Liver (tissue), 3 donors: ENCODE measurements around the gene SLC38A6.

Source experiments
- HNF4A ChIP-seq, 2 donors: conservative IDR thresholded peaks; 2 replicates each; pipeline ENCODE4 v1.6.1; 2016; ENCODE audit warnings: antibody characterized with exemption in 2 of 2, mild to moderate bottlenecking in 2 of 2
- JUND ChIP-seq, 2 donors: IDR thresholded peaks; 2 replicates each; pipeline ENCODE4 v1.6.1; 2016; ENCODE audit warnings: antibody characterized with exemption in 2 of 2
- RAD21 ChIP-seq, 2 donors: IDR thresholded peaks; 2 replicates each; pipeline ENCODE4 v1.6.1; 2016; ENCODE audit warnings: antibody characterized with exemption in 2 of 2, mild to moderate bottlenecking in 2 of 2
- TAF1 ChIP-seq: conservative IDR thresholded peaks from 2 replicates; pipeline ENCODE4 v1.6.1; 2016; ENCODE audit warnings: antibody characterized with exemption, mild to moderate bottlenecking
- TF ChIP-seq, protein P1 (sequence below): fragments of 150-350 bp; IDR thresholded peaks from 2 replicates; pipeline ENCODE4 v1.5.1; 2017; ENCODE audit warnings: improper control_type of control experiment, low read depth, low read length; ENCODE audit not compliant: missing input control
- TF ChIP-seq, protein P2 (sequence below): IDR thresholded peaks from 2 replicates; pipeline ENCODE4 v1.6.1; 2016; ENCODE audit warnings: antibody characterized with exemption
- TF ChIP-seq, protein P3 (sequence below): IDR thresholded peaks from 2 replicates; pipeline ENCODE4 v1.6.1; 2016; ENCODE audit warnings: antibody characterized with exemption
- TF ChIP-seq, protein P4 (sequence below): IDR thresholded peaks from 2 replicates; pipeline ENCODE4 v1.6.1; 2016; ENCODE audit warnings: antibody characterized with exemption, mild to moderate bottlenecking
- TF ChIP-seq, protein P5 (sequence below): IDR thresholded peaks from 2 replicates; pipeline ENCODE4 v1.6.1; 2016; ENCODE audit warnings: antibody characterized with exemption
- donor health status: healthy.
- donor health status: healthy.

DNA sequence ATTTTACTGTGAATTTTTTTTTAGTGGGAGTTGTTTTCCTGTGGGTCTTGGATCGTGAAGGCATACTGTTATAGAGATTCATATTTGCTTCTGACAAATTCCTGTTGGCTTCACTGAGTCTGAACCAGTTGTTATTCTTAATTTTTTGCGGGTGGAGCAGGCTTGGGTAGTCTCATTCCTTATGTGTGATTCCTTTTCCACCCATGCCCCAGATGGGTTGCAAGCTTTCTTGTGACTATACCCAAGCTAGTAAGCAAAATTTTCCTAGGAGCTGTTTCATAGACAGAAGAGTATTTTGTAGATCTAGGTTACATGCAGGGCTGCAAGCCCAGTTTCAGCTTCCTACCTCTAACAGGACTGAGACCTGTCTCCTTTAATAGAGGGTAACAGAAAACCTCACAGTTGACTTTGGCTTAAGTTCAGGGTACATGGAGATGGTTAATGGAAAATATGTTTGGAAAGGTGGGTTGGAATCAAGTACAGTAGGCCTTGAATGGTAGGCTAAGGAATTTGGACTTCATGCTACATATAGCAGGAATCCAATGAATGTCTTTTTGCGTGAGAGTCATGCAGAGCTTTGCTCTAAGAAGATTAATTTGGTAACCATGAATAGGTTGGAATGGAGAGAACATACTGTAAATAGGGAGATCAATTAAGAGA lies 29.1 kb upstream of the SLC38A6 start:
- TF ChIP-seq, protein P1, sequence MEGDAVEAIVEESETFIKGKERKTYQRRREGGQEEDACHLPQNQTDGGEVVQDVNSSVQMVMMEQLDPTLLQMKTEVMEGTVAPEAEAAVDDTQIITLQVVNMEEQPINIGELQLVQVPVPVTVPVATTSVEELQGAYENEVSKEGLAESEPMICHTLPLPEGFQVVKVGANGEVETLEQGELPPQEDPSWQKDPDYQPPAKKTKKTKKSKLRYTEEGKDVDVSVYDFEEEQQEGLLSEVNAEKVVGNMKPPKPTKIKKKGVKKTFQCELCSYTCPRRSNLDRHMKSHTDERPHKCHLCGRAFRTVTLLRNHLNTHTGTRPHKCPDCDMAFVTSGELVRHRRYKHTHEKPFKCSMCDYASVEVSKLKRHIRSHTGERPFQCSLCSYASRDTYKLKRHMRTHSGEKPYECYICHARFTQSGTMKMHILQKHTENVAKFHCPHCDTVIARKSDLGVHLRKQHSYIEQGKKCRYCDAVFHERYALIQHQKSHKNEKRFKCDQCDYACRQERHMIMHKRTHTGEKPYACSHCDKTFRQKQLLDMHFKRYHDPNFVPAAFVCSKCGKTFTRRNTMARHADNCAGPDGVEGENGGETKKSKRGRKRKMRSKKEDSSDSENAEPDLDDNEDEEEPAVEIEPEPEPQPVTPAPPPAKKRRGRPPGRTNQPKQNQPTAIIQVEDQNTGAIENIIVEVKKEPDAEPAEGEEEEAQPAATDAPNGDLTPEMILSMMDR: no peak
- TF ChIP-seq, protein P2, sequence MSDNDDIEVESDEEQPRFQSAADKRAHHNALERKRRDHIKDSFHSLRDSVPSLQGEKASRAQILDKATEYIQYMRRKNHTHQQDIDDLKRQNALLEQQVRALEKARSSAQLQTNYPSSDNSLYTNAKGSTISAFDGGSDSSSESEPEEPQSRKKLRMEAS: no peak
- TF ChIP-seq, protein P3, sequence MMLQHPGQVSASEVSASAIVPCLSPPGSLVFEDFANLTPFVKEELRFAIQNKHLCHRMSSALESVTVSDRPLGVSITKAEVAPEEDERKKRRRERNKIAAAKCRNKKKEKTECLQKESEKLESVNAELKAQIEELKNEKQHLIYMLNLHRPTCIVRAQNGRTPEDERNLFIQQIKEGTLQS: no peak
- TF ChIP-seq HNF4A (conservative IDR thresholded peaks at IDR 0.05): no peak
- TF ChIP-seq TAF1: no peak
- TF ChIP-seq RAD21 (IDR thresholded peaks at IDR 0.05): no peak
- TF ChIP-seq, protein P4, sequence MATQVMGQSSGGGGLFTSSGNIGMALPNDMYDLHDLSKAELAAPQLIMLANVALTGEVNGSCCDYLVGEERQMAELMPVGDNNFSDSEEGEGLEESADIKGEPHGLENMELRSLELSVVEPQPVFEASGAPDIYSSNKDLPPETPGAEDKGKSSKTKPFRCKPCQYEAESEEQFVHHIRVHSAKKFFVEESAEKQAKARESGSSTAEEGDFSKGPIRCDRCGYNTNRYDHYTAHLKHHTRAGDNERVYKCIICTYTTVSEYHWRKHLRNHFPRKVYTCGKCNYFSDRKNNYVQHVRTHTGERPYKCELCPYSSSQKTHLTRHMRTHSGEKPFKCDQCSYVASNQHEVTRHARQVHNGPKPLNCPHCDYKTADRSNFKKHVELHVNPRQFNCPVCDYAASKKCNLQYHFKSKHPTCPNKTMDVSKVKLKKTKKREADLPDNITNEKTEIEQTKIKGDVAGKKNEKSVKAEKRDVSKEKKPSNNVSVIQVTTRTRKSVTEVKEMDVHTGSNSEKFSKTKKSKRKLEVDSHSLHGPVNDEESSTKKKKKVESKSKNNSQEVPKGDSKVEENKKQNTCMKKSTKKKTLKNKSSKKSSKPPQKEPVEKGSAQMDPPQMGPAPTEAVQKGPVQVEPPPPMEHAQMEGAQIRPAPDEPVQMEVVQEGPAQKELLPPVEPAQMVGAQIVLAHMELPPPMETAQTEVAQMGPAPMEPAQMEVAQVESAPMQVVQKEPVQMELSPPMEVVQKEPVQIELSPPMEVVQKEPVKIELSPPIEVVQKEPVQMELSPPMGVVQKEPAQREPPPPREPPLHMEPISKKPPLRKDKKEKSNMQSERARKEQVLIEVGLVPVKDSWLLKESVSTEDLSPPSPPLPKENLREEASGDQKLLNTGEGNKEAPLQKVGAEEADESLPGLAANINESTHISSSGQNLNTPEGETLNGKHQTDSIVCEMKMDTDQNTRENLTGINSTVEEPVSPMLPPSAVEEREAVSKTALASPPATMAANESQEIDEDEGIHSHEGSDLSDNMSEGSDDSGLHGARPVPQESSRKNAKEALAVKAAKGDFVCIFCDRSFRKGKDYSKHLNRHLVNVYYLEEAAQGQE: no peak
- TF ChIP-seq JUND (IDR thresholded peaks at IDR 0.05): no peak
- TF ChIP-seq, protein P5, sequence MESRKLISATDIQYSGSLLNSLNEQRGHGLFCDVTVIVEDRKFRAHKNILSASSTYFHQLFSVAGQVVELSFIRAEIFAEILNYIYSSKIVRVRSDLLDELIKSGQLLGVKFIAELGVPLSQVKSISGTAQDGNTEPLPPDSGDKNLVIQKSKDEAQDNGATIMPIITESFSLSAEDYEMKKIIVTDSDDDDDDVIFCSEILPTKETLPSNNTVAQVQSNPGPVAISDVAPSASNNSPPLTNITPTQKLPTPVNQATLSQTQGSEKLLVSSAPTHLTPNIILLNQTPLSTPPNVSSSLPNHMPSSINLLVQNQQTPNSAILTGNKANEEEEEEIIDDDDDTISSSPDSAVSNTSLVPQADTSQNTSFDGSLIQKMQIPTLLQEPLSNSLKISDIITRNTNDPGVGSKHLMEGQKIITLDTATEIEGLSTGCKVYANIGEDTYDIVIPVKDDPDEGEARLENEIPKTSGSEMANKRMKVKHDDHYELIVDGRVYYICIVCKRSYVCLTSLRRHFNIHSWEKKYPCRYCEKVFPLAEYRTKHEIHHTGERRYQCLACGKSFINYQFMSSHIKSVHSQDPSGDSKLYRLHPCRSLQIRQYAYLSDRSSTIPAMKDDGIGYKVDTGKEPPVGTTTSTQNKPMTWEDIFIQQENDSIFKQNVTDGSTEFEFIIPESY: no peak
